ENCODE measurements around the gene CFAP65.

The CFAP65 gene

GRCh38 chr2:218997731-218998130 lies 43.6 kb downstream of the CFAP65 start:
- peaks cover 100% of the 10 kb centered on the region for H3K27me3 ChIP-seq (ENCODE audit: insufficient read depth, low read length)
- H3K4me3 ChIP-seq (ENCODE audit: low read length) = no peak overlapping the region
- H3K4me1 ChIP-seq (ENCODE audit: insufficient read depth, low read length) = peaks cover 28% of the 10 kb centered on the region; the same call in 1 of the 2 replicates
- H3K9ac ChIP-seq (ENCODE audit: low read depth, low read length) = no peak overlapping the region
- no peaks in the 10 kb centered on the region for H3K36me3 ChIP-seq (ENCODE audit: insufficient read depth, low read length)
- 74% methylated on average over 2 of the region's 2 CpGs for WGBS
- H3K9me3 ChIP-seq (ENCODE audit: insufficient read depth, low read depth, low read length) = no peaks in the 10 kb centered on the region
- H3K27ac ChIP-seq (ENCODE audit: low read depth, low read length) = no peak overlapping the region

GRCh38 chr2:218996937-218997336 lies 44.4 kb downstream of the CFAP65 start:
- no peak overlapping the region for H3K27ac ChIP-seq (ENCODE audit: low read depth, low read length)
- H3K4me1 ChIP-seq (ENCODE audit: insufficient read depth, low read length) = peaks cover 28% of the 10 kb centered on the region; the same call in 1 of the 2 replicates
- H3K27me3 ChIP-seq (ENCODE audit: insufficient read depth, low read length) = peaks cover 100% of the 10 kb centered on the region
- no peaks in the 10 kb centered on the region for H3K9me3 ChIP-seq (ENCODE audit: insufficient read depth, low read depth, low read length)
- no peak overlapping the region for H3K9ac ChIP-seq (ENCODE audit: low read depth, low read length)
- H3K36me3 ChIP-seq (ENCODE audit: insufficient read depth, low read length) = no peaks in the 10 kb centered on the region
- no peak overlapping the region for H3K4me3 ChIP-seq (ENCODE audit: low read length)
- WGBS = 84% methylated on average over 4 of the region's 4 CpGs

DNA sequence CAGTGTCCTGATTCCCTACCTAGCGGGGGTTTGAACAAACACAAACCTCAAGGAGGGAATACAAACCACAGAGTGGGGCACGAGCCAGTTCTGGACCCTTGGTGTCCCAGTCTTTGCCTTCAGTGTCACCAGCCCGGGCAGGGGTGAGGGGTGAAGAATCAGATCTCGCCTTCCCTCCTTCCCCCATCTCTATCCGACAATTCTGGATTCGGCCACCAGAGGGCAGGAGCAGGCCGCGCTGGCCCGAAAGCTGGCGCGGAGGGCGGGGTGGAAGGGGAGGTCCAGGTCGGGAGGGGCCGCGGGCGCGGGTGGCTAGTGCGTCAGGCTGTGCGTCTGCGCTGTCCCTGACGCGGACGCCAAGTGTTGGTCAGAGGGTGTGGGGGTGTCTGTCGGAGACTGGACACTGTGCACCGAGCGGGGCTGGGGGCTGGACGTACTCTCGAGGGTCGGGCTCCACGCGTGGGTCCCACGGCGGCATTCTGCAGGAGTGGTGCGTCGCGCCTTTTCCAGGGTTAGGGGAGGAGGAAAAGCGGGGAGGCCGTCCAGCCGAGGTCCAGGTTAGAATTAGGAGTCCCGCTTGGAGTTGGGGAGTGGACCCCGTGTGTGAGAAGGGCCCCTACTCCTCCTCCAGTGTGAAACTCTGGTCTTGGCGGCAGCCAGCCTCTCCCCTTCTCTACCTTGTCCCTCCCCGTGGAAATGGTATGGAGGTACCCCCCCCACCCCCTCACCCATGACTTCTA lies 45.2 kb downstream of the CFAP65 start:
- no peak overlapping the region for H3K9ac ChIP-seq (ENCODE audit: low read depth, low read length)
- H3K36me3 ChIP-seq (ENCODE audit: insufficient read depth, low read length) = no peaks in the 10 kb centered on the region
- H3K4me1 ChIP-seq (ENCODE audit: insufficient read depth, low read length) = peaks cover 28% of the 10 kb centered on the region; the same call in 1 of the 2 replicates
- H3K9me3 ChIP-seq (ENCODE audit: insufficient read depth, low read depth, low read length) = no peaks in the 10 kb centered on the region
- H3K27me3 ChIP-seq (ENCODE audit: insufficient read depth, low read length) = peaks cover 100% of the 10 kb centered on the region
- 12% methylated on average over 41 of the region's 43 CpGs for WGBS
- H3K27ac ChIP-seq (ENCODE audit: low read depth, low read length) = no peak overlapping the region
- peak overlapping the region; percentile 38 for H3K4me3 ChIP-seq (ENCODE audit: low read length)

GRCh38 chr2:218995561-218995960 lies 45.8 kb downstream of the CFAP65 start:
- H3K9ac ChIP-seq (ENCODE audit: low read depth, low read length) = no peak overlapping the region
- H3K9me3 ChIP-seq (ENCODE audit: insufficient read depth, low read depth, low read length) = no peaks in the 10 kb centered on the region
- peaks cover 100% of the 10 kb centered on the region for H3K27me3 ChIP-seq (ENCODE audit: insufficient read depth, low read length)
- 43% methylated on average over 8 of the region's 8 CpGs for WGBS
- H3K4me3 ChIP-seq (ENCODE audit: low read length) = no peak overlapping the region
- H3K36me3 ChIP-seq (ENCODE audit: insufficient read depth, low read length) = no peaks in the 10 kb centered on the region
- H3K27ac ChIP-seq (ENCODE audit: low read depth, low read length) = no peak overlapping the region
- peaks cover 22% of the 10 kb centered on the region; the same call in 1 of the 2 replicates for H3K4me1 ChIP-seq (ENCODE audit: insufficient read depth, low read length)

DNA sequence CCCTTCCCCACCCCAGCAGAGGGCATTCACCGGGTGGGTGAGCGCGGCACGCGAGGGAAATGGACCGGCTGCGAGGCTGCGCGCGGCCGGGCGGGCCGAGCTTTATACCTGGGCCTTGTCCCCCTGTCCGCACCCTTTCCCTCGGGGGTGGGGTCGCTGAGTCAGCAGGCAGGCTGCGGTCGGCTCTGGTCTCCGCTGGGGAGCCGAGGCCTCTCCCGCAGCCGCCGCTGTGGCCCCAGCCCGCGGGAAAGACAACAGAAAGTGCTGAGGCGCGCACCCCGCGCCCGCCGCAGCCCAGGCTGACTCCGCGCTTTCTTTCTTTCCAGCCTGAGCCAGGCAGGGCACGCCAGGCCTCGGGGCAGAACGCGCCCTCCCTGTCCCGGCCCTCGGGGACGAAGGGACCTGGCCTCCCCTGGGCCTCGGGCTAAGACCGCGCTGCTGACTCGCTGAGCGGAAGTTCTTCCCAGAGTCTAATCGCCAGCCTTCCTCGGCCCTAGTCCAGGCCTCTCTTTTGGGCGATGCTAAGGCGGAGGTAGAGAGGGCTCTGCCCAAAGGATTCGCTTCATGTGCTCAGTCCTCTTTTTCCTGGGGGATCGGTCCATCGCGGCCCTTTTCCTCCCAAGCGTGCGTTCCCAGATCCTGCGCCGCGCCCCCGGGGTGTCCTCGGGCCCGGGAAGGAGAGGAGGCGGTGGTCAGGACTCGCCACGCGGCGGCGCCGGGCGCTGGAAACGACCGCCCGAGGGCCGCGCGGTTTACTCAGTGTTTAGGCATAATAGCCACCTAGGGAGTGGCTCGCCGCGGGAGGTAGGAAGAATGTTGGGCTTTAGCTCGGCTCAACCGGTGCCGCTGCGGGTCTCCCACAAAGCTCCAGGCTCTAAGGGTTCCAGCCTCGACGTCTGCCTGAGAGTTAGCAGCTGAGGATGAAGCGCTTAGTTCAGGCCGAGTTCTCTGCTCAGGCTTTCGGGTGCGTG lies 47.7 kb downstream of the CFAP65 start, which contains the start of gene CRYBA2:
Gene CRYBA2 (minus strand): TSS at position 78 of the 971 bp plus-strand sequence. CDS start 246 bp downstream, outside the sequence.
- peaks cover 100% of the 10 kb centered on the region for H3K27me3 ChIP-seq (ENCODE audit: insufficient read depth, low read length)
- H3K4me1 ChIP-seq (ENCODE audit: insufficient read depth, low read length) = peaks cover 14% of the 10 kb centered on the region; the same call in 1 of the 2 replicates
- no peaks in the 10 kb centered on the region for H3K36me3 ChIP-seq (ENCODE audit: insufficient read depth, low read length)
- H3K27ac ChIP-seq (ENCODE audit: low read depth, low read length) = no peak within 1 kb of the TSS
- H3K9me3 ChIP-seq (ENCODE audit: insufficient read depth, low read depth, low read length) = no peaks in the 10 kb centered on the region
- peak within 1 kb of the TSS; percentile 29; the same call in 1 of the 2 replicates for H3K4me3 ChIP-seq (ENCODE audit: low read length)
- no peak within 1 kb of the TSS for H3K9ac ChIP-seq (ENCODE audit: low read depth, low read length)
- 2% methylated on average over 88 of the region's 88 CpGs for WGBS

DNA sequence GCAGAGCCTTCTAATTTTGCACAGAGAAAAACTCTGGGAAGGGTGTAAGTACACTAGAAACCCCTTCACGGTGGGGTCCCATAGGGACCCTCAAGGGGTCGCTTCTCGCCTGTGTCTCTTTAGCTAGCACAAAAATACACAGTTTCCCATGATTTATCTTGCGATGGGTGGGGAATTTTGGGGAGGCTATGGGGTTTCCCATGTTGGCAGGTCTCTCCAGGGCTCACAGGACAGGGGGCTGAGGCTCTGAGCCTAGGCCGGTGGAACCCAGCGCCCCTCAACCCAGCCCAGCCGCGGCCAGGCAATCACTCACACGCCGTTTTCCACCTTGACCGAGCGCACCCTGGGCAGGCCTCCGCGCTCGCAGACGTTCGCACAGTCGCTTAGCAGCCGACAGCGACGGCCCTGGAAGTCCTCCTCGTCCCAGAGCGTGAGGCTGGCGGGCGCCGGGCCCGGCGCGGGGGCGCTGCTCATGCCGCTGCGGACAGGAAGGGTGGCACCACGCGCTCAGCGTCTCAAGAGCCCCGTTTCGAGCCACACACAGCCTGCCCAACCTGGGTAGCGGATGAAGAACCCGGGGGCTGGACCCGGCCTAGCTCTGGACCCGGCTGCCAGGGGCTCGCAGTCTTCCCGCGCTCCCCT lies 48.5 kb downstream of the CFAP65 start:
- Histone ChIP-seq H3K4me3 (ENCODE audit: low read length) (0 out of 2 replicates have a peak overlapping the region, but pooled peaks have one; percentile 29), H3K27me3 (ENCODE audit: insufficient read depth, low read length) (peaks cover 100% of the 10 kb centered on the region), H3K27ac (ENCODE audit: low read depth, low read length) (no peak overlapping the region), H3K9me3 (ENCODE audit: insufficient read depth, low read depth, low read length) (no peaks in the 10 kb centered on the region), H3K9ac (ENCODE audit: low read depth, low read length) (no peak overlapping the region), H3K36me3 (ENCODE audit: insufficient read depth, low read length) (no peaks in the 10 kb centered on the region), H3K4me1 (ENCODE audit: insufficient read depth, low read length) (0 out of 2 replicates have a peak, but pooled peaks cover 10% of the 10 kb centered on the region)
- 6% methylated on average over 44 of the region's 44 CpGs for WGBS

- Histone ChIP-seq H3K27me3 (ENCODE audit: insufficient read depth, low read length) (peaks cover 100% of the 10 kb centered on the region), H3K36me3 (ENCODE audit: insufficient read depth, low read length) (no peaks in the 10 kb centered on the region), H3K27ac (ENCODE audit: low read depth, low read length) (no peak overlapping the region), H3K4me3 (ENCODE audit: low read length) (no peak overlapping the region), H3K9ac (ENCODE audit: low read depth, low read length) (no peak overlapping the region), H3K4me1 (ENCODE audit: insufficient read depth, low read length) (0 out of 2 replicates have a peak, but pooled peaks cover 10% of the 10 kb centered on the region), H3K9me3 (ENCODE audit: insufficient read depth, low read depth, low read length) (no peaks in the 10 kb centered on the region)
- 22% methylated on average over 7 of the region's 7 CpGs for WGBS
Measured at GRCh38 chr2:218992196-218992595, 49.1 kb downstream of the CFAP65 start.

- Histone ChIP-seq H3K27me3 (ENCODE audit: insufficient read depth, low read length) (peaks cover 100% of the 10 kb centered on the region), H3K9ac (ENCODE audit: low read depth, low read length) (no peak overlapping the region), H3K4me1 (ENCODE audit: insufficient read depth, low read length) (0 out of 2 replicates have a peak, but pooled peaks cover 10% of the 10 kb centered on the region), H3K4me3 (ENCODE audit: low read length) (no peak overlapping the region), H3K27ac (ENCODE audit: low read depth, low read length) (no peak overlapping the region), H3K9me3 (ENCODE audit: insufficient read depth, low read depth, low read length) (no peaks in the 10 kb centered on the region), H3K36me3 (ENCODE audit: insufficient read depth, low read length) (no peaks in the 10 kb centered on the region)
- WGBS = 13% methylated on average over 13 of the region's 13 CpGs
Measured at GRCh38 chr2:218991674-218992168, 49.6 kb downstream of the CFAP65 start.

DNA sequence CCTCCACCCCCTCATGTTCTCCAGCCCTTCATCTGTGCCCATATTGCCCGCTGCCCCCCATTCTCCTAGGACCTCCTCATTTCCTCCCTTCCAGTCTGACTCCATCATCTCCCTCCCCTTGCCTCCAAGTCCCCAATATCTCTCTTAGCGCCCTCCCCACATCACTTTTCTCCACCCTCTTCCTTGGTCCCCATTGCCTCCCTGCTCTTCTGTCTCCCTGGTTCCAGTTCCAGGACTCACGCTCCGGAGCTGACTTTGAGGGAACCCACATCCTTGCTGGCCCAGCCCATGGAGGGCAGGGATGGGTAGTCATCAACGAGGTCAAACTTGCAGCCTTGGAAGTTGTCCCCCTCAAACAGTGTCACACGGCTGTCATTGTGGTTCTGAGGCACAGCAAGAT lies 50.7 kb downstream of the CFAP65 start:
- Histone ChIP-seq H3K4me1 (ENCODE audit: insufficient read depth, low read length) (0 out of 2 replicates have a peak, but pooled peaks cover 10% of the 10 kb centered on the region), H3K36me3 (ENCODE audit: insufficient read depth, low read length) (no peaks in the 10 kb centered on the region), H3K9ac (ENCODE audit: low read depth, low read length) (no peak overlapping the region), H3K27ac (ENCODE audit: low read depth, low read length) (no peak overlapping the region), H3K9me3 (ENCODE audit: insufficient read depth, low read depth, low read length) (no peaks in the 10 kb centered on the region), H3K27me3 (ENCODE audit: insufficient read depth, low read length) (peaks cover 100% of the 10 kb centered on the region), H3K4me3 (ENCODE audit: low read length) (no peak overlapping the region)
- 40% methylated on average over 6 of the region's 6 CpGs for WGBS

GRCh38 chr2:218990052-218990451 lies 51.3 kb downstream of the CFAP65 start:
- H3K9ac ChIP-seq (ENCODE audit: low read depth, low read length) = no peak overlapping the region
- H3K27me3 ChIP-seq (ENCODE audit: insufficient read depth, low read length) = peaks cover 100% of the 10 kb centered on the region
- 0 out of 2 replicates have a peak, but pooled peaks cover 10% of the 10 kb centered on the region for H3K4me1 ChIP-seq (ENCODE audit: insufficient read depth, low read length)
- H3K9me3 ChIP-seq (ENCODE audit: insufficient read depth, low read depth, low read length) = no peaks in the 10 kb centered on the region
- H3K27ac ChIP-seq (ENCODE audit: low read depth, low read length) = no peak overlapping the region
- H3K4me3 ChIP-seq (ENCODE audit: low read length) = no peak overlapping the region
- no peaks in the 10 kb centered on the region for H3K36me3 ChIP-seq (ENCODE audit: insufficient read depth, low read length)
- 35% methylated on average over 9 of the region's 9 CpGs for WGBS
